ENCODE measurements around the gene SAMD4A. TPM values are rescaled to one million over a fixed set of nuclear protein-coding genes. Genes with fewer than 3 reads are reported as not detected.

Gene SAMD4A
- total RNA-seq, 1 donor from 2014 or later, result 30.0 TPM

GRCh38 chr14:54742492-54743350 is 175.8 kb downstream of the SAMD4A start:
- no peak overlapping the region for H3K4me3 Mint-ChIP-seq

GRCh38 chr14:54743382-54743781 is 176.5 kb downstream of the SAMD4A start:
- DNase-seq (ENCODE audit: low spot score in 2 of 2, unreplicated experiment in 2 of 2), result no peak
- H3K27ac Mint-ChIP-seq, result no peak overlapping the region
- peaks cover 5% of the 10 kb centered on the region for H3K4me1 Mint-ChIP-seq
- no peak for TF ChIP-seq CTCF (IDR thresholded peaks at IDR 0.05; ENCODE audit: unreplicated experiment)
- H3K36me3 Mint-ChIP-seq, result peaks cover 5% of the 10 kb centered on the region
- no peak overlapping the region for H3K4me3 Mint-ChIP-seq
- no peaks in the 10 kb centered on the region for H3K9me3 Mint-ChIP-seq
- H3K27me3 Mint-ChIP-seq (ENCODE audit: low read depth), result no peaks in the 10 kb centered on the region

More at GRCh38 chr14:54742492-54743350, 175.8 kb downstream of the SAMD4A start:
- H3K9me3 Mint-ChIP-seq, result no peaks in the 10 kb centered on the region
- no peak for DNase-seq (ENCODE audit: low spot score in 2 of 2, unreplicated experiment in 2 of 2)
- H3K4me1 Mint-ChIP-seq, result peaks cover 2% of the 10 kb centered on the region
- peaks cover 5% of the 10 kb centered on the region for H3K36me3 Mint-ChIP-seq
- H3K27me3 Mint-ChIP-seq (ENCODE audit: low read depth), result no peaks in the 10 kb centered on the region
- no peak for TF ChIP-seq CTCF (IDR thresholded peaks at IDR 0.05; ENCODE audit: unreplicated experiment)
- H3K27ac Mint-ChIP-seq, result no peak overlapping the region

- H3K9me3 Mint-ChIP-seq, result no peaks in the 10 kb centered on the region
- no peak overlapping the region for H3K4me3 Mint-ChIP-seq
- no peak for TF ChIP-seq CTCF (IDR thresholded peaks at IDR 0.05; ENCODE audit: unreplicated experiment)
- H3K4me1 Mint-ChIP-seq, result peaks cover 5% of the 10 kb centered on the region
- no peaks in the 10 kb centered on the region for H3K36me3 Mint-ChIP-seq
- H3K27me3 Mint-ChIP-seq (ENCODE audit: low read depth), result no peaks in the 10 kb centered on the region
- H3K27ac Mint-ChIP-seq, result no peak overlapping the region
- DNase-seq (ENCODE audit: low spot score in 2 of 2, unreplicated experiment in 2 of 2), result no peak
These were observed 179.1 kb downstream of the SAMD4A start for GRCh38 chr14:54746019-54746418.

GRCh38 chr14:54747616-54748015 is 180.7 kb downstream of the SAMD4A start:
- TF ChIP-seq CTCF (IDR thresholded peaks at IDR 0.05; ENCODE audit: unreplicated experiment), result no peak
- peaks cover 10% of the 10 kb centered on the region for H3K4me1 Mint-ChIP-seq
- H3K9me3 Mint-ChIP-seq, result no peaks in the 10 kb centered on the region
- H3K4me3 Mint-ChIP-seq, result no peak overlapping the region
- no peaks in the 10 kb centered on the region for H3K27me3 Mint-ChIP-seq (ENCODE audit: low read depth)
- H3K27ac Mint-ChIP-seq, result no peak overlapping the region
- DNase-seq (ENCODE audit: low spot score in 2 of 2, unreplicated experiment in 2 of 2), result no peak
- no peaks in the 10 kb centered on the region for H3K36me3 Mint-ChIP-seq

- Mint-ChIP-seq H3K27me3 (ENCODE audit: low read depth) (no peaks in the 10 kb centered on the region), H3K4me3 (no peak overlapping the region), H3K36me3 (no peaks in the 10 kb centered on the region), H3K27ac (no peak overlapping the region), H3K4me1 (peaks cover 16% of the 10 kb centered on the region), H3K9me3 (no peaks in the 10 kb centered on the region)
- no peak for DNase-seq (ENCODE audit: low spot score in 2 of 2, unreplicated experiment in 2 of 2)
- no peak for TF ChIP-seq CTCF (IDR thresholded peaks at IDR 0.05; ENCODE audit: unreplicated experiment)
These were observed 182.3 kb downstream of the SAMD4A start for GRCh38 chr14:54749180-54749579.

Data from mesothelial cell of epicardium (in vitro differentiated cells).